SK-N-MC (cell line): ENCODE data around the gene APP.

ENCODE experiments used
- EZH2 ChIP-seq: fragments of 200-600 bp; sonication (generic); IDR thresholded peaks from one replicate; pipeline ENCODE4 v1.6.1; 2017; ENCODE audit warnings: antibody characterized with exemption
- FOXP2 ChIP-seq: optimal IDR thresholded peaks from 2 replicates; pipeline ENCODE3; 2011; ENCODE audit warnings: mild to moderate bottlenecking, moderate library complexity; ENCODE audit not compliant: insufficient read depth; ENCODE audit errors: extremely low read length, control extremely low read depth
- POLR2AphosphoS5 ChIP-seq: IDR thresholded peaks from 2 replicates; pipeline ENCODE4 v1.6.1; 2012; ENCODE audit warnings: mild to moderate bottlenecking, low read depth, low read length, borderline replicate concordance

DNA sequence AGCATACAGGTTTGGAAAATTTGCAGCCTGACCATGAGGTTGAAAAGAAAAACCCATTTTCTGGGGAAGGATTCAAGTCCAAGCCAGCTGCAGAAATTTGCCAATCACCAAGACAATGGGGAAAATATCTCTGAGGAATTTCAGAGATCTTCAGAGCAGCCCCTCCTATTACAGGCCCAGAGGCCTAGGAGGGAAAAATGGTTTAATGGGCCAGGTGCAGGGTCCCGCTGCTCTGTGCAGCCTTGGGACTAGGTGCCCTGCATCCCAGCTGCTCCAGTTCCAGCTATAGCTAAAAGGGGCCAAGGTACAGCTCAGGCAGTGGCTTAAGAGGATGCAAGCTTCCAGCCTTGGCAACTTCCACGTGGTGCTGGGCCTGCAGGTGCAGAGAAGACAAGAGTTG, 322.3 kb downstream of the APP start:
- TF ChIP-seq POLR2AphosphoS5 = no peak
- no peak for TF ChIP-seq EZH2
- no peak for TF ChIP-seq FOXP2
